OCI-LY7 (cell line): ENCODE data around the gene LRRC2. TPM values are rescaled to one million over a fixed set of nuclear protein-coding genes. Genes with fewer than 3 reads are reported as not detected.
"Not testable (repeated sequence)": the region's sequence is repeated elsewhere in the genome, so short reads cannot be mapped to it uniquely, and the experiment has no call there.

Experiments used
- BruUV-seq: library from RNA; stranded (reverse); fragments of 400-500 nt; replicated peaks from 2 replicates; lab custom pipeline; 2021; lab: Mats Ljungman, UMichigan
- CTCF ChIA-PET: fragments of 300-600 bp; sonication (Branson Sonifier 250); formaldehyde crosslinking; loops from one replicate; lab custom pipeline; 2022; ENCODE audit warnings: antibody characterized with exemption; ENCODE audit not compliant: unreplicated experiment; lab: Charles Lee
- POLR2A ChIA-PET: fragments of 300-600 bp; sonication (Branson Sonifier 250); formaldehyde crosslinking; loops from one replicate; lab custom pipeline; 2022; ENCODE audit warnings: antibody characterized with exemption; lab: Charles Lee
- DNase-seq: peaks from one replicate; pipeline ENCODE4 v3.0.0-alpha.2; 2015; ENCODE audit warnings: low spot score
- H2AFZ ChIP-seq: fragments of 200-600 bp; sonication (generic), shearing (Covaris generic); 2 replicates; pipeline ENCODE4 v1.6.1; 2014; ENCODE audit warnings: mild to moderate bottlenecking, antibody characterized with exemption, low read length, moderate library complexity
- H3K27ac ChIP-seq: fragments of 200-600 bp; sonication (generic); 2 replicates; pipeline ENCODE4 v1.5.1; 2014; ENCODE audit warnings: mixed run types, low read depth, mild to moderate bottlenecking, moderate library complexity, low read length, inconsistent platforms; ENCODE audit not compliant: poor library complexity, severe bottlenecking
- H3K36me3 ChIP-seq: fragments of 200-600 bp; sonication (generic); 2 replicates; pipeline ENCODE4 v1.6.1; 2014; ENCODE audit warnings: mild to moderate bottlenecking, antibody characterized with exemption, low read length, moderate library complexity, mixed read lengths; ENCODE audit not compliant: insufficient read depth
- H3K4me1 ChIP-seq: fragments of 200-600 bp; sonication (generic); 2 replicates; pipeline ENCODE4 v1.5.1; 2014; ENCODE audit warnings: mild to moderate bottlenecking, low read length; ENCODE audit not compliant: insufficient read depth, poor library complexity, severe bottlenecking
- H3K4me2 ChIP-seq: fragments of 200-600 bp; sonication (generic); 2 replicates; pipeline ENCODE4 v1.6.1; 2014; ENCODE audit warnings: mild to moderate bottlenecking, low read length
- H3K4me3 ChIP-seq: fragments of 200-600 bp; sonication (generic); 2 replicates; pipeline ENCODE4 v1.5.1; 2014; ENCODE audit warnings: mild to moderate bottlenecking, low read depth, low read length; ENCODE audit not compliant: poor library complexity, severe bottlenecking
- H3K79me2 ChIP-seq: fragments of 200-600 bp; sonication (generic); 2 replicates; pipeline ENCODE4 v1.6.1; 2016; ENCODE audit warnings: low read depth, mild to moderate bottlenecking, low read length, moderate library complexity, mixed read lengths; ENCODE audit not compliant: insufficient read depth
- H3K9me2 ChIP-seq: fragments of 200-600 bp; sonication (generic); 2 replicates; pipeline ENCODE4 v1.6.1; 2016; ENCODE audit warnings: mild to moderate bottlenecking, low read length, mixed read lengths; ENCODE audit not compliant: insufficient read depth
- H3K9me3 ChIP-seq: fragments of 200-600 bp; sonication (generic); 2 replicates; pipeline ENCODE4 v1.6.1; 2014; ENCODE audit warnings: mild to moderate bottlenecking, mixed run types, low read length, mixed read lengths
- H4K20me1 ChIP-seq: fragments of 200-600 bp; sonication (generic); 2 replicates; pipeline ENCODE4 v1.6.1; 2014; ENCODE audit warnings: mild to moderate bottlenecking, antibody characterized with exemption, low read length, moderate library complexity, mixed read lengths; ENCODE audit not compliant: insufficient read depth
- CTCF ChIP-seq: fragments of 200-600 bp; sonication (generic); conservative IDR thresholded peaks from 2 replicates; pipeline ENCODE4 v1.5.1; 2014; ENCODE audit warnings: mild to moderate bottlenecking, antibody characterized with exemption, low read length, moderate library complexity, mixed read lengths
- EZH2phosphoT487 ChIP-seq: fragments of 200-600 bp; sonication (generic); IDR thresholded peaks from 2 replicates; pipeline ENCODE4 v1.6.1; 2018; ENCODE audit warnings: low read depth, borderline replicate concordance, mild to moderate bottlenecking, mixed run types, antibody characterized with exemption, low read length, moderate library complexity, mixed read lengths
- intact Hi-C: fragments of 100-400 bp; cut with micrococcal nuclease; formaldehyde crosslinking; loops from one replicate; pipeline ENCODE4 v1.10.0; 2022; ENCODE audit not compliant: unreplicated experiment
- total RNA-seq, 2 experiments: library from RNA; depleted of rRNA in 1 of 2; stranded (reverse); fragments of >200 nt in 1 of 2; shearing (Covaris generic) in 1 of 2; gene quantifications; 2 replicates each; pipeline ENCODE4 v1.2.3, GENCODE V29; 2014 to 2022

Gene LRRC2
- total RNA-seq, 2 experiments from 2014 or later: 1.9 to 2.0 TPM

GRCh38 chr3:46495901-46496456, 70.1 kb downstream of the LRRC2 start:
- Histone ChIP-seq H3K36me3 (no peaks in the 10 kb centered on the region), H3K4me3 (no peak overlapping the region), H3K79me2 (no peaks in the 10 kb centered on the region), H4K20me1 (no peaks in the 10 kb centered on the region), H2AFZ (no peak overlapping the region), H3K4me2 (no peak overlapping the region), H3K9me3 (no peaks in the 10 kb centered on the region; the same call in 1 of the 2 replicates), H3K9me2 (no peaks in the 10 kb centered on the region), H3K27ac (no peak overlapping the region), H3K4me1 (peaks cover 77% of the 10 kb centered on the region)
- no peak for TF ChIP-seq CTCF
- no peak for TF ChIP-seq EZH2phosphoT487
- CTCF ChIA-PET: interaction anchor here (0.8 to 1.2 kb wide), 2 partner anchors 42 to 47 kb away, joined by 3 to 4 read pairs; no protein-coding TSS in a partner anchor
- no peak for DNase-seq
- BruUV-seq: no TSS peak
- intact Hi-C loops: no loop called here
- POLR2A ChIA-PET: interaction anchor here (0.6 to 7.8 kb wide), 5 partner anchors 42 to 189 kb away, joined by 3 to 70 read pairs (median 4); no protein-coding TSS in a partner anchor

DNA sequence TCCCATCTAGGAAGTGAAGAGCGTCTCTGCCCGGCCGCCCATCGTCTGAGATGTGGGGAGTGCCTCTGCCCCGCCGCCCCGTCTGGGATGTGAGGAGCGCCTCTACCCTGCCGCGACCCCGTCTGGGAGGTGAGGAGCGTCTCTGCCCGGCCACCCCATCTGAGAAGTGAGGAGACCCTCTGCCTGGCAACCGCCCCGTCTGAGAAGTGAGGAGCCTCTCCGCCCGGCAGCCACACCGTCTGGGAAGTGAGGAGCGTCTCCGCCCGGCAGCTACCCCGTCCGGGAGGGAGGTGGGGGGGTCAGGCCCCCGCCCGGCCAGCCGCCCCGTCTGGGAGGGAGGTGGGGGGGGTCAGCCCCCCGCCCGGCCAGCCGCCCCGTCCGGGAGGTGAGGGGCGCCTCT, 71.6 kb downstream of the LRRC2 start:
- POLR2A ChIA-PET, intact Hi-C loops, DNase-seq, CTCF ChIA-PET, H3K27ac ChIP-seq, H4K20me1 ChIP-seq, H3K9me3 ChIP-seq, H3K79me2 ChIP-seq, H2AFZ ChIP-seq, H3K9me2 ChIP-seq, H3K4me2 ChIP-seq, H3K36me3 ChIP-seq, BruUV-seq, H3K4me3 ChIP-seq: not testable (repeated sequence)
- H3K4me1 ChIP-seq: peaks cover 76% of the 10 kb centered on the region

DNA sequence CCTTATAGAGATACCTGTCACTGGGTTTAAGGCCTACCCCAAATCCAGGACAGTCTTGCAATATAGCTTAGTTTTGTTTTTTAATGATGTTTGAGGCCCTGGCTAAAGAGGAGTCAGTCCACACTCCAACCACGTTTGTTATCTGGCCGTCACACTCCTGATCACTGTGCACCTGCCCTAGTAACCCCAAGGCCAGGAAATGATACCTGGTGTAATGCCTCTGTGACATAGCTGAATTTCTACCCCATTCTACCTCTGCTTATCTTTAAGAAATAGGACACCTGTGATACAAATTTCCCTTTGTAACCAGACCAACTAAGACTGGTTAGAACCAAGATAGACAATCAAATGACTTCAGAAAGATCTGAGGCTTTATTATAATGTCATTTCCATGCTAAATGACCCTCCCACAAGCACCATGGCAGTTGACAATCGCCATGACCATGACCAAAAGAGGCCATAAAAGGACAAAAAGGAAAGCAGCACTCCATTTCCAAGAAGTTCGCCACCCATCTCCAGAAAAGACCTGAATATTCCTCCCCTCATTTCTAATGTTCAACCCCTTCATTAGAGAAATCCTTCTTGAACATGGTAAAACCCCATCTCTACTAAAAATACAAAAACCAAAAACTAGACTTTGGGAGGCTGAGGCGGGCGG, 73.1 kb downstream of the LRRC2 start:
- H3K79me2 ChIP-seq: no peaks in the 10 kb centered on the region

More for the DNA sequence above, 73.1 kb downstream of the LRRC2 start:
- POLR2A ChIA-PET: interaction anchor here (0.8 to 2.3 kb wide), 7 partner anchors 19 to 69 kb away, joined by 3 to 21 read pairs (median 3); no protein-coding TSS in a partner anchor
- DNase-seq: peak; percentile 41
- Histone ChIP-seq H3K4me3 (no peak overlapping the region), H3K9me3 (no peaks in the 10 kb centered on the region; the same call in 1 of the 2 replicates), H3K27ac (peak overlapping the region; percentile 37), H3K36me3 (no peaks in the 10 kb centered on the region), H3K4me2 (peak overlapping the region; percentile 41), H2AFZ (peak overlapping the region; percentile 16; the same call in 1 of the 2 replicates), H3K4me1 (peaks cover 69% of the 10 kb centered on the region), H4K20me1 (no peaks in the 10 kb centered on the region), H3K9me2 (no peaks in the 10 kb centered on the region)
- TF ChIP-seq CTCF (no peak), EZH2phosphoT487 (no peak)
- CTCF ChIA-PET: interaction anchor here (0.6 to 1.0 kb wide), 2 partner anchors 57 to 65 kb away, joined by 3 read pairs; no protein-coding TSS in a partner anchor
- no TSS peak for BruUV-seq
- intact Hi-C loops: no loop called here
